Endothelial cell (in vitro differentiated cells): ENCODE data around the gene STOML2. TPM values are rescaled to one million over a fixed set of nuclear protein-coding genes. Genes with fewer than 3 reads are reported as not detected.
A peak's percentile ranks its signal among the peaks of the same experiment; 100 is the strongest.

Experiments
- DNase-seq: peaks from one replicate; pipeline ENCODE4 v3.0.0; 2021; ENCODE audit warnings: low spot score
- H3K27ac Mint-ChIP-seq: one replicate; pipeline ENCODE4 v1.8.0; 2021; ENCODE audit warnings: mixed read lengths, inconsistent platforms; ENCODE audit not compliant: unreplicated experiment
- H3K27me3 Mint-ChIP-seq: one replicate; pipeline ENCODE4 v1.8.0; 2021; ENCODE audit warnings: mild to moderate bottlenecking, moderate library complexity, mixed read lengths, inconsistent platforms; ENCODE audit not compliant: unreplicated experiment
- H3K36me3 Mint-ChIP-seq: one replicate; pipeline ENCODE4 v1.8.0; 2021; ENCODE audit warnings: mild to moderate bottlenecking, low read depth, mixed read lengths, inconsistent platforms; ENCODE audit not compliant: unreplicated experiment
- H3K4me1 Mint-ChIP-seq: one replicate; pipeline ENCODE4 v1.8.0; 2021; ENCODE audit warnings: mild to moderate bottlenecking, mixed read lengths, inconsistent platforms; ENCODE audit not compliant: unreplicated experiment
- H3K4me3 Mint-ChIP-seq: one replicate; pipeline ENCODE4 v1.8.0; 2021; ENCODE audit warnings: mild to moderate bottlenecking, mixed read lengths, inconsistent platforms; ENCODE audit not compliant: unreplicated experiment
- H3K9me3 Mint-ChIP-seq: one replicate; pipeline ENCODE4 v1.8.0; 2021; ENCODE audit warnings: mixed read lengths, inconsistent platforms; ENCODE audit not compliant: unreplicated experiment
- total RNA-seq: library from RNA; stranded (reverse); fragmentation: NEBNext Ultra II Directional; extraction: Animal tissue kit (Norgen Biotek cat#: 25700); gene quantifications from one replicate; pipeline ENCODE4 v1.2.1, GENCODE V29; 2021; ENCODE audit not compliant: unreplicated experiment
- TF ChIP-seq, protein P1 (sequence below): fragments of 200-600 bp; sonication (generic); IDR thresholded peaks from one replicate; pipeline ENCODE4 v1.5.0; 2021; ENCODE audit warnings: antibody characterized with exemption; ENCODE audit not compliant: unreplicated experiment

Gene STOML2
- total RNA-seq, 1 donor from 2014 or later: 108 TPM

DNA sequence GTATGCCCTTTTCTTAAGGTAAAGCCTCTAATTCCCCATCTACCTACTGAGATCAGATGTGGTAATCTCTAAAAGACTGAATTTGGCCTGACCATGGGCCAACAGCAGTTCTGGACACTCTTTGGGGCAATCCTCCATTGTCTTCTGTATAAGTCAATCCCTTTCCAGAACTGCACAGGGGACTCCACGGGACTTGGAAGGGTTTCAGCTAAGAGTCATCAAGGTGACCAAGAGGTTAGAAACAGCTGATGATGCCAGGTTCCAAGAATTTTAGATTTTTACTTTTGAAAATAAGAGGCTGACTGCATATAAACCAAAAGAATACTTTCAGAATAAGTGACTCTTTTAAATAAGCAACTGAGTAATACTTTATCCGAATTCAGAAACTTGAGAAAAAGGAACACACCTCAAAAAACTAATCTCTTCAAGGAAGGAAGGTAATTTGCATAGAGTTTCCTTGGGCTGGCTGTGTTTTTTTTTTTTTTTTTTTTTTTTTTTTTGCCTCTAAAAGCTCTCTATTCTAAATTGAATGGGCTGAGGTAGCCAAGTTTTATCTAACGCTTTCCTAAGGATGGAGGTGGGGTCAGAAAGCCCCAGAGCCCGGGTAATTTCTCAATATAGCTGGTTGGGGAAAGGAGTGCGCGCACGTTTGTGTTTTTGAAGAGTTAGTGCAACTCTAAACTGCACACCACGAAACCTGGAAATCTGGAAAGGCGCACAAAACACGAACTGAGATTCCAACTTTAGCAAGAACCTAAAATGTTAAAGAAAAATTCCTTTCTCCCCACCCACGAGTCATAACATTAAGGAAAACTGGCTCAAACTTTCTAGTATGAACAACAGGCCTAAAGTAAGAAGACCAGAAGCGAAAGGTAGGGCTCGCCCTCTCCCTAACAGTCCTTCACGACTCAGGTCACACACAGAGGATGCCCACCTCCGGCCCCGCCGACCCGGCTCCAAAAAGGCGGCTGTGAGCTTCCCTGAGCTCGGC lies 31.8 kb downstream of the STOML2 start:
- no peak for DNase-seq
- Mint-ChIP-seq H3K27ac (peak overlapping the region; percentile 99), H3K4me1 (peaks cover 40% of the 10 kb centered on the region), H3K27me3 (peaks cover 28% of the 10 kb centered on the region), H3K9me3 (no peaks in the 10 kb centered on the region), H3K4me3 (peak overlapping the region; percentile 99), H3K36me3 (peaks cover 38% of the 10 kb centered on the region)
- TF ChIP-seq, protein P1, sequence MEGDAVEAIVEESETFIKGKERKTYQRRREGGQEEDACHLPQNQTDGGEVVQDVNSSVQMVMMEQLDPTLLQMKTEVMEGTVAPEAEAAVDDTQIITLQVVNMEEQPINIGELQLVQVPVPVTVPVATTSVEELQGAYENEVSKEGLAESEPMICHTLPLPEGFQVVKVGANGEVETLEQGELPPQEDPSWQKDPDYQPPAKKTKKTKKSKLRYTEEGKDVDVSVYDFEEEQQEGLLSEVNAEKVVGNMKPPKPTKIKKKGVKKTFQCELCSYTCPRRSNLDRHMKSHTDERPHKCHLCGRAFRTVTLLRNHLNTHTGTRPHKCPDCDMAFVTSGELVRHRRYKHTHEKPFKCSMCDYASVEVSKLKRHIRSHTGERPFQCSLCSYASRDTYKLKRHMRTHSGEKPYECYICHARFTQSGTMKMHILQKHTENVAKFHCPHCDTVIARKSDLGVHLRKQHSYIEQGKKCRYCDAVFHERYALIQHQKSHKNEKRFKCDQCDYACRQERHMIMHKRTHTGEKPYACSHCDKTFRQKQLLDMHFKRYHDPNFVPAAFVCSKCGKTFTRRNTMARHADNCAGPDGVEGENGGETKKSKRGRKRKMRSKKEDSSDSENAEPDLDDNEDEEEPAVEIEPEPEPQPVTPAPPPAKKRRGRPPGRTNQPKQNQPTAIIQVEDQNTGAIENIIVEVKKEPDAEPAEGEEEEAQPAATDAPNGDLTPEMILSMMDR: no peak

DNA sequence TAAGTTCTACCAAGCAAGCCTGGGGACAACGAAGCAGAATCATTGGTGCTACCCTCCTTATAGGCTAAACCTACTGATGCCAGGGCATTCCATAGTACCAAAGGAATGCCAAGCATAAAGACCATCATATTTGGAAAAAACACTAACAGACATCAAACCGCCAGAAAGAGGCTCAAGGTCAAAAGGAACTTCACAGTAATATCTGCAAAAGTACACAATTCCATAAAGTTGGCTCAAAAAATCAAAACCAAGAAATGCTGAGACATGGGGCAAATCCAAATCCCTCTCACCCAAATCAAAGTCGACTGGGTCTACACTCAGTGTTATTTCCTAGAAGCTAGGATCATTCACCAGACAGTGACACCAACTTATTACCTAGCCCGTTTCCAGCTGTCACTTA lies 33.9 kb downstream of the STOML2 start:
- Mint-ChIP-seq H3K27ac (no peak overlapping the region), H3K4me3 (peak overlapping the region; percentile 35), H3K9me3 (no peaks in the 10 kb centered on the region), H3K4me1 (peaks cover 40% of the 10 kb centered on the region), H3K27me3 (peaks cover 26% of the 10 kb centered on the region), H3K36me3 (peaks cover 50% of the 10 kb centered on the region)
- TF ChIP-seq, protein P1: no peak
- DNase-seq: no peak

DNA sequence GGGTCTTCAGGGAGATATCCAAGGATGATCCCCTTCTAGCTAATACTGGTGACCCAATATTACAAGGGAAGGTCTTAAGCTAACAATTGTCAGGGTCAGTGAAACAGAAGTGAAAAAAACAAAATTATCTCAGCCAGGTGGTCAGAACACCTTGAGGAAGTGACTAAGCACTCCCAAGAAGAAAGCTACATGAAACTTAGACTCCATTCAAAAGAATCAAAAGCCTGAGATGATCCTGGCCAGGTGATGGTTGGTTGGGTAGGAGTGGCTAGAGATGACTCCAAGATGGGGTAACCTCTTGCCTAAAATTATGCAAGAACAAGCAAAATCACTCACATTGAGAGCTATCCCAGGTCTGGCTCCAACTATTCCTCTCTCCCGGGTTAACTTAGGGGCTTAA lies 35.9 kb downstream of the STOML2 start:
- H3K9me3 Mint-ChIP-seq: no peaks in the 10 kb centered on the region
- H3K36me3 Mint-ChIP-seq: peaks cover 63% of the 10 kb centered on the region
- TF ChIP-seq, protein P1: no peak
- DNase-seq: no peak
- H3K27me3 Mint-ChIP-seq: peaks cover 18% of the 10 kb centered on the region
- H3K4me1 Mint-ChIP-seq: peaks cover 38% of the 10 kb centered on the region
- H3K27ac Mint-ChIP-seq: peak overlapping the region; percentile 73
- peak overlapping the region; percentile 77 for H3K4me3 Mint-ChIP-seq

DNA sequence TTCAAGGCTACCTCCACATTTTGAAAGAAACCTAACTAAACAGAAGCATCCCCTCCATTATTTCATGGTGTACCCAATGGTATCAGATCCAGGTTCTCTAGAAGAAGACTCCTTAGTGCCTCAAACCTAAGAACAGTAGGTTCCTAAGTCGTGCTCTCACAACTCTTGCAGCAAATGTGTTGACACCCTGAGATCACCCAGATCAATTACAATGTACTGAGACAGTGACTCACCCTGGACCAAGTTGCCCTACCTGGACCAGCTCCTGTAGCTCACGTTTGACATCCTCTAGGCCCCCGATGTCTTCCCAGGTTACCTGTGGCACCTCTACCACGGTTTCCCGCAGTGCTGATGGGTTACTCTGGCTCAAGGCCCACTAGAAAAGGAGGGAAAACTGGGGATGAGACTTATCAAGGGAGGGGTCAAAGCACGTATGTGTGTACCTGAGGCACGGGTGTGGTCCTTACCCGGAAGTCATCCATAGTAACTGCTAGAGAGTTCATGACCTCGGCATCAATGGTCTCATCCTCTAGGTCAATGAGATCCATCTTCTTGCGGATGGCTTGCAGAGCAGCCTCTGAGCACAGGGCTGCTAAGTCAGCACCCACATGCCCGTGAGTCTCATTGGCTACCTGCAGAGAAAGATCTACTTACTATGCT lies 42.3 kb downstream of the STOML2 start:
- H3K27ac Mint-ChIP-seq: no peak overlapping the region
- H3K9me3 Mint-ChIP-seq: no peaks in the 10 kb centered on the region
- TF ChIP-seq, protein P1: no peak
- no peaks in the 10 kb centered on the region for H3K4me1 Mint-ChIP-seq
- H3K27me3 Mint-ChIP-seq: peaks cover 2% of the 10 kb centered on the region
- DNase-seq: no peak
- peak overlapping the region; percentile 60 for H3K4me3 Mint-ChIP-seq
- peaks cover 84% of the 10 kb centered on the region for H3K36me3 Mint-ChIP-seq
